GM19452 (cell line): ENCODE data around the gene KNSTRN.

Experiments used
- ATAC-seq: cut with Tn5 transposase; IDR thresholded peaks from one replicate; pipeline ENCODE4 v1.9.1; 2021; ENCODE audit not compliant: unreplicated experiment

Gene KNSTRN

GRCh38 chr15:40425681-40426080 is 43.2 kb downstream of the KNSTRN start:
- ATAC-seq, result no peak

- ATAC-seq, result no peak
Observed at GRCh38 chr15:40427188-40427587, 44.7 kb downstream of the KNSTRN start.

- no peak for ATAC-seq
Observed at GRCh38 chr15:40428185-40428584, 45.7 kb downstream of the KNSTRN start.

GRCh38 chr15:40429068-40429710 is 46.7 kb downstream of the KNSTRN start:
- ATAC-seq, result no peak

- ATAC-seq, result no peak
Observed at GRCh38 chr15:40430271-40430805, 47.8 kb downstream of the KNSTRN start.

- ATAC-seq, result no peak
Observed at GRCh38 chr15:40435023-40435709, 52.6 kb downstream of the KNSTRN start.

- ATAC-seq, result no peak
Observed at GRCh38 chr15:40435710-40436089, 53.2 kb downstream of the KNSTRN start.

- no peak for ATAC-seq
Observed at GRCh38 chr15:40436116-40436891, 53.8 kb downstream of the KNSTRN start.

- no peak for ATAC-seq
Observed at GRCh38 chr15:40436892-40437751, 54.6 kb downstream of the KNSTRN start.

GRCh38 chr15:40437752-40438687 is 55.5 kb downstream of the KNSTRN start:
- no peak for ATAC-seq

- ATAC-seq, result no peak
Observed at GRCh38 chr15:40438712-40439111, 56.2 kb downstream of the KNSTRN start.

- ATAC-seq, result no peak
Observed at GRCh38 chr15:40439461-40439959, 57.0 kb downstream of the KNSTRN start.

GRCh38 chr15:40439960-40440742 is 57.6 kb downstream of the KNSTRN start:
- ATAC-seq, result no peak

GRCh38 chr15:40440743-40441564 is 58.4 kb downstream of the KNSTRN start, which contains the start of gene BAHD1:
BAHD1 (plus strand) TSS chr15:40440953; CDS start chr15:40458465, 17,512 bp downstream.
- peak; percentile 90 for ATAC-seq

GRCh38 chr15:40441565-40442531 is 59.3 kb downstream of the KNSTRN start:
- ATAC-seq, result no peak

GRCh38 chr15:40443255-40443654 is 60.7 kb downstream of the KNSTRN start:
- no peak for ATAC-seq

GRCh38 chr15:40443846-40444245 is 61.3 kb downstream of the KNSTRN start:
- no peak for ATAC-seq
